Bronchial epithelial cell (primary cell): ENCODE measurements around the gene SPTA1. TPM values are rescaled to one million over a fixed set of nuclear protein-coding genes. Genes with fewer than 3 reads are reported as not detected.

Source experiments
- DNase-seq: peaks from one replicate; pipeline ENCODE4 v3.0.0-alpha.2; 2010; ENCODE audit warnings: low read depth
- FAIRE-seq: peaks from 2 replicates; lab custom pipeline; 2011; peaks lifted over from hg19 to GRCh38; lab: Jason Lieb, UNC
- H3K27me3 ChIP-seq: 2 replicates; pipeline ENCODE4 v1.5.1; 2011; ENCODE audit warnings: low read length; ENCODE audit not compliant: control insufficient read depth, insufficient read depth
- H3K36me3 ChIP-seq: 2 replicates; pipeline ENCODE4 v1.5.1; 2011; ENCODE audit warnings: low read length; ENCODE audit not compliant: control insufficient read depth, insufficient read depth
- H3K4me3 ChIP-seq: 2 replicates; pipeline ENCODE4 v1.5.1; 2011; ENCODE audit warnings: mild to moderate bottlenecking, low read depth, low read length, control low read depth
- total RNA-seq: library from RNA; depleted of rRNA; stranded (reverse); fragments of >200 nt; gene quantifications from 2 replicates; pipeline ENCODE4 v1.2.1, GENCODE V29; 2014
- TF ChIP-seq, protein P1 (sequence below): IDR thresholded peaks from 2 replicates; pipeline ENCODE4 v1.5.1; 2011; ENCODE audit warnings: mild to moderate bottlenecking, moderate library complexity, low read length, control low read depth, inconsistent platforms; ENCODE audit not compliant: insufficient read depth, severe bottlenecking

SPTA1 gene
- total RNA-seq, 1 donor from 2014 or later = not detected

GRCh38 chr1:158728510-158729225 is 42.2 kb upstream of the SPTA1 start:
- Histone ChIP-seq H3K4me3 (no peak overlapping the region), H3K36me3 (no peaks in the 10 kb centered on the region), H3K27me3 (no peaks in the 10 kb centered on the region)
- TF ChIP-seq, protein P1, sequence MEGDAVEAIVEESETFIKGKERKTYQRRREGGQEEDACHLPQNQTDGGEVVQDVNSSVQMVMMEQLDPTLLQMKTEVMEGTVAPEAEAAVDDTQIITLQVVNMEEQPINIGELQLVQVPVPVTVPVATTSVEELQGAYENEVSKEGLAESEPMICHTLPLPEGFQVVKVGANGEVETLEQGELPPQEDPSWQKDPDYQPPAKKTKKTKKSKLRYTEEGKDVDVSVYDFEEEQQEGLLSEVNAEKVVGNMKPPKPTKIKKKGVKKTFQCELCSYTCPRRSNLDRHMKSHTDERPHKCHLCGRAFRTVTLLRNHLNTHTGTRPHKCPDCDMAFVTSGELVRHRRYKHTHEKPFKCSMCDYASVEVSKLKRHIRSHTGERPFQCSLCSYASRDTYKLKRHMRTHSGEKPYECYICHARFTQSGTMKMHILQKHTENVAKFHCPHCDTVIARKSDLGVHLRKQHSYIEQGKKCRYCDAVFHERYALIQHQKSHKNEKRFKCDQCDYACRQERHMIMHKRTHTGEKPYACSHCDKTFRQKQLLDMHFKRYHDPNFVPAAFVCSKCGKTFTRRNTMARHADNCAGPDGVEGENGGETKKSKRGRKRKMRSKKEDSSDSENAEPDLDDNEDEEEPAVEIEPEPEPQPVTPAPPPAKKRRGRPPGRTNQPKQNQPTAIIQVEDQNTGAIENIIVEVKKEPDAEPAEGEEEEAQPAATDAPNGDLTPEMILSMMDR = no peak
- DNase-seq (no peak), FAIRE-seq (no peak)

GRCh38 chr1:158724442-158724841 is 37.9 kb upstream of the SPTA1 start:
- TF ChIP-seq, protein P1 = no peak
- no peak overlapping the region for H3K4me3 ChIP-seq
- no peak for DNase-seq

DNA sequence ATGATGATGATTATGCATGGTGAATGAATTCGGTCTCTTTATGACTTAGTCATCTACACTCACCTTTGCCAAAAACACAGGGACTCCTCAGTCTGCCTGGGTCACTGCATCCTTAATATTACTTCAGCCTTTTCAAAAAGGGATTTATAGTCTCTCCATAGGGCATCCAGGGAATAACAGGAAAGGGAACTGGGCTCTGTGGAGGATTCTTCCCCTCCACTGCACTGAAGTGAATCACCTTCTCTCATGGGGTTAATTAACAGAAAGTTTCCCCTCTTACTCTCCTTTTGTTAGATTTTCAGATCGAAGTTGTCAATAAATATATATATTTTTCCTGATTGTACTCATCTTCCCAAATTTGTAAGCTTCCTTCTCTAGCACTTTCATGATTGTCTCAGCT is 34.1 kb upstream of the SPTA1 start, which contains the start of gene OR6K3:
Gene OR6K3 (minus strand): TSS at position 101 of the 400 bp plus-strand sequence. CDS start 2,605 bp downstream, outside the sequence.
- TF ChIP-seq, protein P1 = no peak
- H3K4me3 ChIP-seq = no peak within 1 kb of the TSS
- DNase-seq (no peak), FAIRE-seq (no peak)
- no peaks in the 10 kb centered on the region for H3K27me3 ChIP-seq
- no peaks in the 10 kb centered on the region for H3K36me3 ChIP-seq

More at GRCh38 chr1:158724442-158724841, 37.9 kb upstream of the SPTA1 start:
- Histone ChIP-seq H3K36me3 (no peaks in the 10 kb centered on the region), H3K27me3 (no peaks in the 10 kb centered on the region)
- no peak for FAIRE-seq

GRCh38 chr1:158719664-158720063 is 33.1 kb upstream of the SPTA1 start:
- no peak for DNase-seq
- H3K27me3 ChIP-seq = no peaks in the 10 kb centered on the region
- H3K36me3 ChIP-seq = no peaks in the 10 kb centered on the region
- no peak for FAIRE-seq
- TF ChIP-seq, protein P1 = no peak
- H3K4me3 ChIP-seq = no peak overlapping the region

DNA sequence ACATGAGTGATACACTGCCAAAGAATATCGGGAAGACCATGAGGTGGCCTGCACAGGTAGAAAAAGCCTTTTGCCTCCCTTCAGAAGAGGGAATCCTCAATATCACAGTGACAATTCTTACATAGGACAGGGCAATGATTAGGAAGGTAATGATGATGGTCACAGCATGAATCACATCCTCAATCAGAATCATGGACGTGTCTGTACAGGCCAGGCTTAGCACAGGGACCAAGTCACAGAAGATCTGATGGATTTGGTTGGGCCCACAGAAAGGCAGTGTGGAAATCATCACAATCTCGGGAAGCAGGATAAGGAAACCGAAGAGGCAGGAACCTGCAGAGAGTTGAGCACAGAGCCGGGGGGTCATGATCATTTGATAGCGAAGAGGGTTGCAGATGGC is 30.8 kb upstream of the SPTA1 start:
- no peak for FAIRE-seq

More for the DNA sequence above, 30.8 kb upstream of the SPTA1 start:
- TF ChIP-seq, protein P1 = no peak
- Histone ChIP-seq H3K4me3 (no peak overlapping the region), H3K27me3 (no peaks in the 10 kb centered on the region), H3K36me3 (no peaks in the 10 kb centered on the region)
- DNase-seq = peak; percentile 62
